Measurements from ENCODE around the gene PRPH2.
"Not testable (repeated sequence)": the region's sequence is repeated elsewhere in the genome, so short reads cannot be mapped to it uniquely, and the experiment has no call there.

The PRPH2 gene

DNA sequence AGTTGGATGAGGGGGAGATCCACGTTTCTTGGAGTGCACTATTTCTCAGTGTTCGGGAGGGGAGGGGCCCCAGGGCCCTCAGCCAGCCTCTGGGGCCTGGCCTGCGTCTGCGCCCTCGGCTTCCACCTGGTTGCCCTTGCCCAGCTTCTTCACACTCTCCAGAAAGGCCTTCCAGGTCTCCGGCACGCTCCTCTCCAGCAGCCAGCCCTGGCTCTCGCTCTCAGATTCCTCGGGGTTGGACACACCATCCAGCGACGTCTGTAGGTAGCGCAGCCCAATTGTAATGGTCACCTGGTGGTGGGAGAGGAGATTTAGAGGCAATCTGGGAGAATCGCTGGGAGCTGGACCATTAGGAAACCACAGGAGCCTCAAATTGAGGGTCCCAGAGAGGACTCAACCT lies 24.2 kb downstream of the PRPH2 start:
- DNase-seq (ENCODE audit: insufficient read length, low spot score) (no peak), FAIRE-seq (no peak)
- TF ChIP-seq POLR2A (IDR thresholded peaks at IDR 0.05; ENCODE audit: low read depth, low read length) = no peak

DNA sequence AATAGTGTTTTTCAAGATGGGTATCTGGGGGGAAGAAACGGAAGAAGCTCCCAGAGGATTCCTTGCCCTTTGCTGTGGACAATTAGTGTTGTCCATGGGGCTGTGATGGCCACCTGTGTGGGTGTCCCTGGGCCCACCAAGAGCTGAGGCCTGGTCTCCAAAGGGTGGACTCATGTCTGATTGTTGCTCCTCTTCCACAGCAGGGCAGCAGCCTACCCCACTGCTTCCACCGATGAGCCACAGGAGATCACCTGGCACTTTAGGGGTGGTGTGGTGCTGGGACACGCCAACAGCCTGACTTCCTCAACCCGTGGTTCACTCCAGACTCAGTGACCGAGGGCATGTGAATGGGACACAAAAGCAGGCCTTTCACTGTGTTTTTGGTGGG lies 25.1 kb downstream of the PRPH2 start:
- no peak for TF ChIP-seq POLR2A (IDR thresholded peaks at IDR 0.05; ENCODE audit: low read depth, low read length)
- no peak for FAIRE-seq

DNA sequence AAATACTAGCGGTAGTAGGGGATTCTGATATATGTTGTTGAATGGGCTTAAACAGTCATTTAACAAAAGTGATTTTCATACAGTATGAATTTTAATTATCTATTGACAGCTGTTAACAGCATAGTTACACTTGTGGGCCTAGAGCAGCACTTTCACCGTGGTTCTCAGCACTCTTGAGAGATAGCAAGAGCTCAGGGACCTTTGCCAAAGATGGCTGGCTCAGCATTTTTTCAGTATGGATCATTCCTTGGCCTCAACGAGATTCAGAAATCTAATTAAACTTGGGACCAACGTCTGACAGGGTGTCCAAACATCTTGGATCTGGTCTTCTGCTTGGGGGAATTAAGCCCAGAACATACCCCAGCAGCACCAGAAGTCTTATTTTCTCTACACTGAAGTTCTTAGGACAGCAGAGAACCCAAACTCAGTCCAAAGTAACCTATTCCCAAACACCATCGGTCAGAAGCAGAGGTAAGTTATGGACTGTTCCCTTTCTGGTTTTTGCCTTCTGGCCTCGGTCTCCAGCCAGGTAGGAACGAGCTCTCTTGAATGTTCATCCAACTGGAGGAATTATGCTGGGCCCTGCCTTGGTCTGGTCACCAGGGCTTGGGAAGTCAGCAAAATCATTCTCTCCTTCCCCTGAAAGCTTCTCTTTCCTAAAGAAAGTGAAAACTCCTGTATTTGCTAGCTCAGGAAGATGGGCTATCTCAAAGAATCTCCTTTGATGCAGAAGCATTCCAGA lies 25.7 kb downstream of the PRPH2 start:
- TF ChIP-seq POLR2A (IDR thresholded peaks at IDR 0.05; ENCODE audit: low read depth, low read length) = no peak
- no peak for DNase-seq (ENCODE audit: insufficient read length, low spot score)
- no peak for FAIRE-seq

More for the DNA sequence above, 25.1 kb downstream of the PRPH2 start:
- DNase-seq (ENCODE audit: insufficient read length, low spot score) = no peak

DNA sequence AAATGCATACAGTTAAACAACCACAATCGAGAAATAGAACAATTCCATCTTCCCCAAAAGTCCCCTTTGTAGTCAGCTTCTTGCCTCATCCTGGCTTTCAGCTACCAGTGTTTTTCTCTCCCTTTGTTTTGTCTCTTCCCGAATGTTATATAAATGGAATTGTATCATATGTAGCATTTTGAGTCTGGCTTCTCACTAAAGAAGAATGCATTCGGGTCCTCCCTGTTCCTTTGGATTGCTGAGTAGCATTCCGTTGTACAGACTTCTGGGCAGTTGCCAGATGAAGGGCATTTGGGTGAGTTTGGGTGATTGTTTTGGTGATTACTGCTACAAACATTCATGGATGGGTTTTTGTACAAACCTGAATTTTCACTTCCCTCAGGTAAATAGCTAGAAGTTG lies 27.8 kb downstream of the PRPH2 start:
- FAIRE-seq (no peak), DNase-seq (ENCODE audit: insufficient read length, low spot score) (peak; percentile 21)
- no peak for TF ChIP-seq POLR2A (IDR thresholded peaks at IDR 0.05; ENCODE audit: low read depth, low read length)

DNA sequence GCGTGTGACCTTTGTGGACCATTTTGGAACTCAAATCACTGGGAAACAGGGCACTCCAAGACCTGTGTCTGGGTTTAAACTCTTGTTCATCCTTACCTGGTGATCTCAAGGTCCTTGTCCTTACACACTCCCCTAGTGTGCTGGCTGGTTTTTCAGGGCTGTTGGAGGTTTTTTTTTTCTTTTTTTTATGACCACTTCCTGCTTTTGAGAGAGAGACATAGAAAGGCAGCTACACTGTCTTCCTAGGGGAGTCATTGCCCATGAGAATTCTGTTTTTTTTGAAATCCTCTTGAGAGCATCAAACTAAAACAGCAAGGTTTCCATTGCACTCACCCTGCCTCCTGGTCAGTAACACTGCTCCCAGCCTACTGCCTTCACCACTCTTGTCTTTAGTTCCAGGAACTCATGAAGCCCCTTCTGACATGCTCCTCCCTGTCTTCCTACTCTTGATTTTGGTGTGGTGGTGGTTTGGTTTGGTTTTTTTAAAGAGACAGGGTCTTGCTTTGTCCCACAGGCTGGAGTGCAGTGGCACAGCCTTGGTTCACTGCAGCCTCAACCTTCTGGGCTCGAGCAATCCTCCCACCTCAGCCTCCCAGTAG lies 28.6 kb downstream of the PRPH2 start:
- FAIRE-seq = no peak
- no peak for DNase-seq (ENCODE audit: insufficient read length, low spot score)

DNA sequence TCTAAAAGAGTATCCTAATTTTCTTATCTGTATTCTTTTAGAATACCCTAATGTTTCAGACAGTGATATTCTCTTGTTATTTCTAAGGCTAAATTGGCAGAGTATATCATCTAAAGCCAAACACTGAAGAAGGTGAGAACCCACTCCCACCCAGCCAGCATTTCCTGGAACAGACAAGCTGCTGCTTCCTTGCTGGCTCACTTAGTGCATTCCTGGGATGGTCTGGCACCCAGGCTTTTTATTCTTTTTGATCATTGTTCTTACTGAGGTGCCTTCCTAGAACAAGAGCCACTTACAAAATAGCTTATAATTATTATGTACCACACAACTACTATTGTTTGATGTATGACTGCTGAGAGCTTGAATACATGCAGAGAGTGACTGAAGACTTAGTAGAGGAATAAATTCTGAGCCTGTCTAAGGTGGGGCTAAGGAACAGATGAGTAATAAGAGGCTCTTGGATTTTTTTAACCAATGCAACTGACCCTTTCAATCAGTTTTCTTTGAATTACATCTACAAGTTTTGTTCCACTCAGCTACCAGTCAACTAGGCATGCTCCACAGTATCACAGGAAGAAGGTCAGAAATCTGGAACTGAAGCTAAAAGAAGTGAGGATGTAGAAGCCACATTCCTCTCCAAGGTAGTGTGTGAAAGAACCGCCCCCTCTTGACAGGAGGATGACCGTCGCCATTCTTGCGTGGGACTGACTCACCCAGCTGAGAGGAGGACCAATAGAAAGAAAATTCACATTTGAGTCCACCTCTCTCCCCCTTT lies 30.1 kb downstream of the PRPH2 start:
- peak; percentile 72 for FAIRE-seq
- peak; percentile 56 for DNase-seq (ENCODE audit: insufficient read length, low spot score)
- no peak for TF ChIP-seq POLR2A (IDR thresholded peaks at IDR 0.05; ENCODE audit: low read depth, low read length)

More for the DNA sequence above, 28.6 kb downstream of the PRPH2 start:
- TF ChIP-seq POLR2A (IDR thresholded peaks at IDR 0.05; ENCODE audit: low read depth, low read length) = no peak

DNA sequence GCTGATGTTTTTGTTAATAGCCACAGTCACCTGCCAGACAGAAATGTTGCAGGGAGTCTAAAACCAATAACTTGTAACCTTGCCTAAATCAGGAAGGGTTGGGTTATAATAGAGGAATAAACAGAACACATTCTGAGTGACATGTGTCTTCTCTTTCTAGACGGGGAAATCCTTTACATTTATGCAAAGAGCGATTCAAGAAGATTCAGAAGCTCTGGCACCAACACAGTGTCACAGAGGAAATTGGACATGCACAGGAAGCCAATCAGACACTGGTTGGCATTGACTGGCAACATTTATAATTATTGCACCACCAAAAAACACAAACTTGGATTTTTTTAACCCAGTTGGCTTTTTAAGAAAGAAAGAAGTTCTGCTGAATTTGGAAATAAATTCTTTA lies 31.5 kb downstream of the PRPH2 start:
- TF ChIP-seq POLR2A (IDR thresholded peaks at IDR 0.05; ENCODE audit: low read depth, low read length) = no peak
- no peak for FAIRE-seq
- DNase-seq (ENCODE audit: insufficient read length, low spot score) = no peak

DNA sequence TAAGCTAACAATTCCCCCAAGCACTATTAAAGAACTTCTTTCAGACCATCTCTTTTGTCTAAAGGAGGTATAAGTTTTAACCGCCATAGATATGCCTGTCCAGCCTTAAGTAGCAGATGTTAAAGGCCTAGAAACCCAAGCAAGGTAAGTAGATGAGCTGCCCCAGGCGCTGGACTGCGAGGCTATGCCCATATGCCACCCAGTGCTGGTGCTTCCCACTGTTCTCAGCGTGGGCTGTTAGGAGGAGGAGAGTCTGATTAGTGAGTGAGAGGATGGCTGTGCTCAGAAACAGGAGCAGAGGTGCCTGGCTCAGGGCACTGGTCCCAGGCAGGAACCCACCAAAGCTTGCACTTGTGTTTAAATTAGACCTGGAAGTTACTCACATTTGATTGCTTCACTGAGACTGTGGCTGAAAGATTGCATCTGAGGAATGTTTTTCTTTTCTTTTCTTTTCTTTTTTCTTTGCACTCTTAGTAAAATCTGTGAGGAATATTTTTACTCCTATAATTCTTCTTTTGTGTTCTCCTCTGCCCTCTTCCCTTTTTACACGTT lies 32.2 kb downstream of the PRPH2 start:
- no peak for TF ChIP-seq POLR2A (IDR thresholded peaks at IDR 0.05; ENCODE audit: low read depth, low read length)
- no peak for DNase-seq (ENCODE audit: insufficient read length, low spot score)
- FAIRE-seq = no peak

DNA sequence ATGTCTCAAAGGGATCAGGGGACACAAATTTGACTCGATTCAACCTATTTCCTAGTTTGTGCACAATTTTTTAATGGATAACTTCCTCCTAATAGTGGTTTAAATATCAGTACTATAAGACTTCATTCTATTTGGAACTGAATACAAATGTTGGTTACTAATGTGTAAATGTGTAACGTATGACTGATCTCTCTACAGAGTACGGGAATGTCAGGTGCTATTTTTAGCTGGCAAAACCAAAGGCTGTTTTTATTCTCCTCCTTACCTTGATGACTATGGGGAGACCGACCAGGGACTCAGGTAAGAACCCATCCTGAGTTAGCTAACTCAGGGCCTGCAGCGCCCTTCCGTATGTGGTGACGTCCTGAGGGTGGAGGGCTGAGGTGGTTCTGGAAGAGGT lies 33.0 kb downstream of the PRPH2 start:
- DNase-seq (ENCODE audit: insufficient read length, low spot score) = no peak
- no peak for TF ChIP-seq POLR2A (IDR thresholded peaks at IDR 0.05; ENCODE audit: low read depth, low read length)
- FAIRE-seq = no peak

DNA sequence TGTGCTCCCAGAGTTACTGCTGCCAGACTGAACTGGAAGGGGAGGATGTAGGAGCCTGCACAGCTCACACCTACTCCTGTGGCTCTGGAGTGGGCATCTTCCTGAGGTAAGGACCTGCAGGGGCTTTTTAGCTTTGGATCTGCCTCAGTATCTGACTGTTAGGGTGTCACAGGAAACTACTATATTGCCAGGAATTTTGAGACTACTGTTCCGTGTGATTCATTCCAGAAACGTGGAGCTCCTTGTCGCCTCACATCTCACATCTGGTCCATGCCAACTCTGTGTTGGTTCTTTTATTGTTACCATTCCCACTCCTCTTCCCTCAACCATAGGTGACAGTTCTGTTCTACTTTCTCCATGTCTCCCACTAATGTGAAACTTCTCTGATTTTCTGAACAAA lies 34.1 kb downstream of the PRPH2 start:
- FAIRE-seq (no peak), DNase-seq (ENCODE audit: insufficient read length, low spot score) (no peak)
- TF ChIP-seq POLR2A (IDR thresholded peaks at IDR 0.05; ENCODE audit: low read depth, low read length) = no peak

DNA sequence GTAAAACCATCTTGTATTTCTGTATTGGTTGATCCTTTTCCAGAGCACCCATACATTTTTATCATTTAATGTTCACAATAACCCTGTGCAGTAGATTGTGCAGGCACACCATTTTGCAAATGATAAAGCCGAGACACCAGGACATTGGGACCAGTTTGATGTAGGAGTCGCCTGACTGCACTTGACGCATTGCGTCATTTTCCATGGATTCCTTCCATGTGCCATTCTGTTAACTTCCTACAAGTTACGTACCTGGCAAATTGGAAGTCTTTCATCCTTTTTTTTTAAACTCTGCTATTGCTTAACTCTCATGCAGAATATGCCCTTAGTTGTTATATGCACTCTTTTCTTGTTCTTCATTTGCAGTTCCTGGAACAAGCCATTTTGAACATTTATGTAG lies 43.0 kb downstream of the PRPH2 start:
- DNase-seq (ENCODE audit: insufficient read length, low spot score) = no peak
- FAIRE-seq = no peak
- TF ChIP-seq POLR2A (IDR thresholded peaks at IDR 0.05; ENCODE audit: low read depth, low read length) = no peak

DNA sequence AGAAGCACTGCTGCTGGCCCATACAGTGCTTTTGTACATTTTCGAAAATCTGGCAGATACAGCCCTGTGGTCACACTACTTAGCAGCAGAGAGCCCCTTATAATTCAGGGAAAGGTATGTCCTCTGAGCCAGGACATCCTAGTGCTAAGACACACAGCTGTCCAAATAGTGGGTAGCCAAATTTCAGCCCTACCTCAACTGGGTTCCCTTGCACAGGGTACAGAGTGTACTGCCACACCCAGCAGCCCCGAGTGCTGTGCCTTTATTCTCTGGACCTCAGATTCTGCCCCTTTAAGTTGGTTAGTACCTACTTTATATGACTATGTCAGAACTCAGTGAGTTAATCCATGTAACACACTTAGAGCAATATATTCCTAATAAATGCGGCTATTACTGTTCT lies 47.6 kb downstream of the PRPH2 start:
- no peak for TF ChIP-seq POLR2A (IDR thresholded peaks at IDR 0.05; ENCODE audit: low read depth, low read length)
- FAIRE-seq = no peak
- DNase-seq (ENCODE audit: insufficient read length, low spot score) = no peak

DNA sequence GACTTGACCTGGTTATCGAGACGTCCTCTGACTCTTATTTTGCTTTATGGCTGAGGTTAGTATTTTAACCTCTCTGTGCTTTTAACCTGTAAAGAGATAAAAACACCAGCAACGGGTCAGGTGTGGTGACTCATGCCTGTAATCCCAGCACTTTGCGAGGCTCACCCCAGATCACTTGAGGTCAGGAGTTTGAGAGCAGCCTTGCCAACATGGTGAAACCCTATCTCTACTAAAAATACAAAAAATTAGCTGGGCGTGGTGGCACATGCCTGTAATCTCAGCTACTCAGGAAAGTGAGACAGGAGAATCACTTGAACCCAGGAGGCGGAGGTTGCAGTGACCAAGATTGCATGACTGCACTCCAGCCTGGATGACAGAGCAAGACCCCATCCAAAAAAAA lies 48.0 kb downstream of the PRPH2 start:
- FAIRE-seq; DNase-seq (ENCODE audit: insufficient read length, low spot score): not testable (repeated sequence)

DNA sequence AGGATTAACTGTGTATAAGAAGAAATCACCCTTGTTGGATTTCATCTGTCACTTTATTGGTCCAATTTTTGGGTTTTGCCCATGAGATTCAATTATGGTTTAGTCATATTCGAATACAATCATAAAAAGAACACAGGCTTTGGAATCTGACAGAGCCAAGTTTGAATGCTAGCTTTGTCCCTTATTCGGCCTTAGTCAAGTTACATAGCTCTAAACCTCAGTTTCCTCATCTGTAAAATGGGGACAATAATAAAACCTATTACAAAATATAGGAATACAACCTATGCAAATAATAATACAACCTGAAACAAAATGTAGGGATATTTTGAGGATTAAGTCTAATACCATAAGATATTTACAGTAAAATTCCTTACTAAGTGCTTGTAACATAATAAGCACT lies 57.7 kb downstream of the PRPH2 start:
- no peak for FAIRE-seq
- no peak for DNase-seq (ENCODE audit: insufficient read length, low spot score)
- no peak for TF ChIP-seq POLR2A (IDR thresholded peaks at IDR 0.05; ENCODE audit: low read depth, low read length)

Measured in H54 (cell line).